ENCODE results near the gene ZBTB16.

Gene ZBTB16

GRCh38 chr11:114168691-114169090 lies 109.2 kb downstream of the ZBTB16 start:
- ChIA-PET POLR2A (ENCODE audit: low non-redundant PET) (no interaction called here), CTCF (interaction anchor here (0.6 kb wide), 1 partner anchor 102 kb away, joined by 3 read pairs; no protein-coding TSS in a partner anchor)
- peak overlapping the region; percentile 81 for H3K27ac ChIP-seq
- no peak for DNase-seq (ENCODE audit: low spot score)
- TF ChIP-seq, protein P1, sequence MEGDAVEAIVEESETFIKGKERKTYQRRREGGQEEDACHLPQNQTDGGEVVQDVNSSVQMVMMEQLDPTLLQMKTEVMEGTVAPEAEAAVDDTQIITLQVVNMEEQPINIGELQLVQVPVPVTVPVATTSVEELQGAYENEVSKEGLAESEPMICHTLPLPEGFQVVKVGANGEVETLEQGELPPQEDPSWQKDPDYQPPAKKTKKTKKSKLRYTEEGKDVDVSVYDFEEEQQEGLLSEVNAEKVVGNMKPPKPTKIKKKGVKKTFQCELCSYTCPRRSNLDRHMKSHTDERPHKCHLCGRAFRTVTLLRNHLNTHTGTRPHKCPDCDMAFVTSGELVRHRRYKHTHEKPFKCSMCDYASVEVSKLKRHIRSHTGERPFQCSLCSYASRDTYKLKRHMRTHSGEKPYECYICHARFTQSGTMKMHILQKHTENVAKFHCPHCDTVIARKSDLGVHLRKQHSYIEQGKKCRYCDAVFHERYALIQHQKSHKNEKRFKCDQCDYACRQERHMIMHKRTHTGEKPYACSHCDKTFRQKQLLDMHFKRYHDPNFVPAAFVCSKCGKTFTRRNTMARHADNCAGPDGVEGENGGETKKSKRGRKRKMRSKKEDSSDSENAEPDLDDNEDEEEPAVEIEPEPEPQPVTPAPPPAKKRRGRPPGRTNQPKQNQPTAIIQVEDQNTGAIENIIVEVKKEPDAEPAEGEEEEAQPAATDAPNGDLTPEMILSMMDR (conservative IDR thresholded peaks at IDR 0.05; ENCODE audit: low read depth) = no peak

DNA sequence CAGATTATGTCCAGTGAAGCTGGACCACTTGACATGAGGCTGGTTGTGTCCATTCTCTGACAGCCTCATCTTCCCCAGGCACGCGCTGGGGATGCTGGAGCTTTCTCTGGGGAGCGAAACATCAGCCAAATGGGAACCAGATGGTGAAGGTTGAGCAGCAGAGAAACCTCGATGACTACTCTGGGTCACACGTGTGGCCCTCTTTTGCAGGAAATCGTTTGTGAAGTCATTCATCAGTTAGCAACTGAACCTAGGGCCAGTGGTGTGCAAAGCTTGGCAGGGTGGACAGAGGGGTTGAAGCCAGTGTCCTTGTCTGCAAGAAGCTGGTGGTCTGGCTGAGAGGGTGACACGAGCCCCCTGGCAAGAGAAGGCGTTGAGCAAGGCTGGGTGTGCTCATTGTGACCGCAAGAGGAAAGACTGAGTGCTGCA lies 109.8 kb downstream of the ZBTB16 start:
- DNase-seq (ENCODE audit: low spot score) = no peak
- POLR2A ChIA-PET (ENCODE audit: low non-redundant PET) = no interaction called here
- CTCF ChIA-PET = no interaction called here
- peak overlapping the region; percentile 81 for H3K27ac ChIP-seq
- TF ChIP-seq, protein P1 (conservative IDR thresholded peaks at IDR 0.05; ENCODE audit: low read depth) = no peak

DNA sequence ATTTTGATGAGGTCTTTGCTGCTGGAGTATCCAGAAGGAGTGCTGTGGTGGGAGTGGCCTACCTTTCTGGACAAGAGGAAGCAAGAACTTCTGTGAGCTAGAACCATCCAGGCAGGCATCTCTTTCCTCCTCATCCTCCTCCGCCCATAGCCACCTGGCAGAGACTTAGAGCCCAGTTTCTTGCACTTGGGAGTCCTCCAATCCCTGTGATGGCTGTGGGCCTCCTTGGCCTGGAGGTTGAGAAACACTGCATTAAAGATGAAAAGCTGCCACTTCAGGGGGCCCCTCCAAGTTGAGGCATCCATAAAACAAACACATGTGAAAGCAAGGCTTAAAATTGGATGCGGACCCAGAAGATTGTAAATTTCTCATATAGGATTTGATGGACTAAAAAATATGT lies 110.3 kb downstream of the ZBTB16 start:
- CTCF ChIA-PET = no interaction called here
- peak overlapping the region; percentile 81 for H3K27ac ChIP-seq
- no peak for DNase-seq (ENCODE audit: low spot score)
- TF ChIP-seq, protein P1 (conservative IDR thresholded peaks at IDR 0.05; ENCODE audit: low read depth) = no peak
- POLR2A ChIA-PET (ENCODE audit: low non-redundant PET) = no interaction called here

- TF ChIP-seq, protein P1 (conservative IDR thresholded peaks at IDR 0.05; ENCODE audit: low read depth) = no peak
- POLR2A ChIA-PET (ENCODE audit: low non-redundant PET) = no interaction called here
- DNase-seq (ENCODE audit: low spot score) = no peak
- peak overlapping the region; percentile 81 for H3K27ac ChIP-seq
- CTCF ChIA-PET = no interaction called here
Observed at GRCh38 chr11:114170226-114170625, 110.7 kb downstream of the ZBTB16 start.

GRCh38 chr11:114171257-114172054 lies 111.9 kb downstream of the ZBTB16 start:
- ChIA-PET POLR2A (ENCODE audit: low non-redundant PET) (no interaction called here), CTCF (interaction anchor here (0.5 kb wide), 1 partner anchor 884 kb away, joined by 3 read pairs; no protein-coding TSS in a partner anchor)
- peak overlapping the region; percentile 66 for H3K27ac ChIP-seq
- DNase-seq (ENCODE audit: low spot score) = no peak
- TF ChIP-seq, protein P1 (conservative IDR thresholded peaks at IDR 0.05; ENCODE audit: low read depth) = no peak

DNA sequence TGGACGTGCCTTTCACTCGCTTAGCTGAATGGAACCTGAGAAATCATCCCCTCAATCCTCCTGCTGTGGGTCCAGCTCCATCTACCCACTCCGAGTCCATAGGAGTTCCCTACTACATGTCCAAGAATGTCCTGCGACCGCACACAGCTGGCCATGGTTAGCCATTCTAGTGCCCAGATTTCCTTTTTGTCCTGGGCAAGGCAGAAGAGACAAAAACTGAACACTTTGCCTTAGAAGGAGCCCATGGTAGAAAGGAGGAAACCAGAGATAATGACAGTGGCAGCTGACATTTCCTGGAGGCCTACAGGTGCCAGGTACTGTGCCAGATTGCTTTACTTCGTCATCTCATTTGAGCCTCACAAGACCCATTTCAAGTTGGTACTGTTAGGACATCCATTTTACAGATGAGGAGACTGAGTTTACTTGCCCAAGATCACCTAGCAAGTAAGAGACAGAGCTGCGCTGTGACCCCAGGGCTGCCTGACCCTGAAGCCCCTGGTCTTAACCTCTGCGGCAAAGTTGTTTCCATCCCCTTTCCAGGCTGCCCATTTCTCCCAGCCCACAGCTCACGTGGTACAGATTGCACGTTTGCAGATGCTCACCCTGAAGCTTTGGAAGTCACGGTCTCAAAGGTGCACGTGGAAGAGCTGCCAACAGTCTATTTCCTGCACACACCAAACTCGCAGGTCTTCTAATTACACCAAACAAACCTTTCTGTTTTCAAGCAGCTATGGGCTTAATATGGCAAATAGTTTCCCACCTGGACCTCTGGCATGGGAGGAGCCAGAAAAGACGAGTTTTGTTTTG lies 112.7 kb downstream of the ZBTB16 start:
- H3K27ac ChIP-seq = peak overlapping the region; percentile 66
- POLR2A ChIA-PET (ENCODE audit: low non-redundant PET) = no interaction called here
- TF ChIP-seq, protein P1 (conservative IDR thresholded peaks at IDR 0.05; ENCODE audit: low read depth) = no peak
- no peak for DNase-seq (ENCODE audit: low spot score)
- CTCF ChIA-PET = interaction anchor here (0.5 kb wide), 1 partner anchor 885 kb away, joined by 3 read pairs; no protein-coding TSS in a partner anchor
